B cell (primary cell): ENCODE measurements around the gene DMXL2. TPM values are rescaled to one million over a fixed set of nuclear protein-coding genes. Genes with fewer than 3 reads are reported as not detected.

Experiments
- ATAC-seq: fragments of 200-7000 bp; cut with Tn5 transposase; one replicate; pipeline ENCODE4 v1.10.0; 2021; ENCODE audit warnings: low read depth, mild to moderate bottlenecking, moderate number of reproducible peaks, moderate library complexity
- CTCF ChIA-PET: fragments of 350-600 bp; sonication (Branson Sonifier 250); formaldehyde crosslinking; loops from one replicate; lab custom pipeline; 2021; ENCODE audit warnings: antibody characterized with exemption, inconsistent platforms; lab: Charles Lee
- POLR2A ChIA-PET: fragments of 350-600 bp; sonication (Branson Sonifier 250); formaldehyde crosslinking; loops from one replicate; lab custom pipeline; 2021; ENCODE audit warnings: antibody characterized with exemption; lab: Charles Lee
- DNase-seq: peaks from one replicate; pipeline ENCODE4 v3.0.0; 2013
- H2AFZ ChIP-seq: 2 replicates; pipeline ENCODE4 v1.6.1; 2012; ENCODE audit warnings: mild to moderate bottlenecking, low read depth, low read length; ENCODE audit not compliant: insufficient read depth, poor library complexity, severe bottlenecking
- H3K27ac ChIP-seq, 2 donors: 1 replicate in 1 of 2; 2 replicates in 1 of 2; pipeline ENCODE4 v1.5.1; 2012 to 2013; ENCODE audit warnings: low read length in 2 of 2, mild to moderate bottlenecking in 2 of 2, moderate library complexity in 1 of 2
- H3K27me3 ChIP-seq, 4 experiments: fragments of 200-600 bp in 1 of 4; sonication (generic) in 1 of 4; replicated peaks in 1 of 4; 1 replicate in 2 of 4; 2 replicates in 2 of 4; pipeline versions ENCODE4 v1.6.1 to v1.7.0; 2013 to 2016; ENCODE audit warnings: low read length in 3 of 4, mild to moderate bottlenecking in 2 of 4, mixed read lengths in 1 of 4, moderate library complexity in 1 of 4; ENCODE audit not compliant: insufficient read depth in 4 of 4, control insufficient read depth in 3 of 4; ENCODE audit errors: control extremely low read depth in 1 of 4
- H3K36me3 ChIP-seq, 2 experiments: replicated peaks in 1 of 2; 1 replicate in 1 of 2; 2 replicates in 1 of 2; pipeline versions ENCODE4 v1.6.1 to v1.7.1; 2013; ENCODE audit warnings: low read length in 1 of 2; ENCODE audit not compliant: insufficient read depth in 2 of 2, control insufficient read depth in 1 of 2; ENCODE audit errors: control extremely low read depth in 1 of 2, extremely low read depth in 1 of 2
- H3K4me1 ChIP-seq, 2 donors: fragments of 200-600 bp in 1 of 2; sonication (generic) in 1 of 2; 1 replicate in 1 of 2; 2 replicates in 1 of 2; pipeline versions ENCODE4 v1.5.1 to v1.6.1; 2013 to 2017; ENCODE audit warnings: low read length in 2 of 2; ENCODE audit not compliant: control insufficient read depth in 2 of 2, insufficient read depth in 2 of 2
- H3K4me2 ChIP-seq: replicated peaks from 2 replicates; pipeline ENCODE3; 2012; ENCODE audit warnings: mild to moderate bottlenecking, low read depth, low read length; ENCODE audit not compliant: poor library complexity, severe bottlenecking
- H3K4me3 ChIP-seq, 5 experiments: fragments of 200-600 bp in 1 of 5; sonication (generic) in 1 of 5; 1 replicate in 3 of 5; 2 replicates in 2 of 5; pipeline versions ENCODE4 v1.5.1 to v1.7.0; 2011 to 2016; ENCODE audit warnings: low read length in 4 of 5, mild to moderate bottlenecking in 4 of 5, low read depth in 2 of 5, control low read depth in 1 of 5, moderate library complexity in 1 of 5; ENCODE audit not compliant: insufficient read depth in 1 of 5; ENCODE audit errors: control extremely low read depth in 1 of 5, extremely low read depth in 1 of 5
- H3K79me2 ChIP-seq: fragments of 200-600 bp; sonication (generic); one replicate; pipeline ENCODE4 v1.6.0; 2016; ENCODE audit warnings: low read length; ENCODE audit not compliant: control insufficient read depth, insufficient read depth
- H3K9ac ChIP-seq: fragments of 200-600 bp; sonication (generic); 2 replicates; pipeline ENCODE4 v1.6.1; 2017; ENCODE audit warnings: mild to moderate bottlenecking, low read length, moderate library complexity
- H3K9me3 ChIP-seq, 3 donors: one replicate each; pipeline versions ENCODE4 v1.6.1 to v1.7.1; 2013; ENCODE audit warnings: low read length in 2 of 3; ENCODE audit not compliant: control insufficient read depth in 2 of 3, insufficient read depth in 1 of 3; ENCODE audit errors: control extremely low read depth in 1 of 3
- H4K20me1 ChIP-seq: 2 replicates; pipeline ENCODE4 v1.6.0; 2012; ENCODE audit warnings: mild to moderate bottlenecking, low read length; ENCODE audit not compliant: insufficient read depth, control insufficient read depth, poor library complexity, severe bottlenecking
- H3K27ac Mint-ChIP-seq: one replicate; pipeline ENCODE4 v1.8.0; 2021; ENCODE audit warnings: mixed read lengths
- H3K27me3 Mint-ChIP-seq: one replicate; pipeline ENCODE4 v1.8.0; 2021; ENCODE audit warnings: mixed read lengths
- H3K4me1 Mint-ChIP-seq: one replicate; pipeline ENCODE4 v1.8.0; 2021; ENCODE audit warnings: mixed read lengths
- H3K4me3 Mint-ChIP-seq: one replicate; pipeline ENCODE4 v1.8.0; 2021; ENCODE audit warnings: mixed read lengths
- H3K9me3 Mint-ChIP-seq: one replicate; pipeline ENCODE4 v1.8.0; 2022; ENCODE audit warnings: mixed read lengths; ENCODE audit not compliant: insufficient read depth
- CTCF ChIP-seq: fragments of 200-600 bp; IDR thresholded peaks from one replicate; pipeline ENCODE4 v1.8.0; 2022; ENCODE audit warnings: antibody characterized with exemption, mild to moderate bottlenecking
- EZH2 ChIP-seq: IDR thresholded peaks from 2 replicates; pipeline ENCODE4 v1.6.1; 2012; ENCODE audit warnings: borderline replicate concordance, low read depth, mild to moderate bottlenecking, moderate library complexity, low read length; ENCODE audit not compliant: insufficient read depth, poor library complexity, severe bottlenecking
- whole genome bisulfite sequencing: methylation state at CpG from one replicate; pipeline ENCODE4 v1.1.5; 2013; ENCODE audit warnings: missing lambda C conversion rate; ENCODE audit not compliant: insufficient coverage; 5-methylcytosine and 5-hydroxymethylcytosine counted together
- intact Hi-C: fragments of 100-400 bp; cut with micrococcal nuclease; formaldehyde crosslinking; loops from one replicate; pipeline ENCODE4 v1.10.0; 2022
- polyA plus RNA-seq: library from polyadenylated mRNA; depleted of rRNA; stranded (reverse); fragments of >200 nt; gene quantifications from 2 replicates; pipeline ENCODE4 v1.2.3, GENCODE V29; 2012
- total RNA-seq, 2 donors: library from RNA; stranded (reverse); fragments of 120-200 nt in 1 of 2; gene quantifications; 1 replicate in 1 of 2; 2 replicates in 1 of 2; pipeline versions ENCODE4 v1.2.3 to v1.2.4, GENCODE V29; 2013 to 2022

Gene DMXL2
- total and polyA plus RNA-seq, 2 donors (not counting 1 experiment from before 2014, with no cell fraction given): 1.4 to 5.6 TPM

- H3K4me3 Mint-ChIP-seq: no peak overlapping the region
- no peak overlapping the region for H3K27ac ChIP-seq
- peaks cover 0 to 9% (median 0%) of the 10 kb centered on the region in 3 donors for H3K9me3 ChIP-seq
- H4K20me1 ChIP-seq: no peaks in the 10 kb centered on the region
- H3K27me3 ChIP-seq: no peaks in the 10 kb centered on the region
- POLR2A ChIA-PET: no interaction called here
- no peak for DNase-seq
- H3K9me3 Mint-ChIP-seq: peaks cover 2% of the 10 kb centered on the region
- intact Hi-C loops: no loop called here
- H3K4me3 ChIP-seq: no peak overlapping the region
- no peaks in the 10 kb centered on the region for H3K79me2 ChIP-seq
- H3K27me3 Mint-ChIP-seq: peaks cover 8% of the 10 kb centered on the region
- no peak for ATAC-seq
- H3K27ac Mint-ChIP-seq: no peak overlapping the region
- H3K4me2 ChIP-seq: no peak overlapping the region
- no peaks in the 10 kb centered on the region for H3K4me1 ChIP-seq
- no peak overlapping the region for H3K9ac ChIP-seq
- H3K4me1 Mint-ChIP-seq: no peaks in the 10 kb centered on the region
- no peak for TF ChIP-seq CTCF
- no peak for TF ChIP-seq EZH2
- H3K36me3 ChIP-seq: no peaks in the 10 kb centered on the region
- WGBS: 100% methylated on average over 2 of the region's 3 CpGs
- CTCF ChIA-PET: no interaction called here
- no peak overlapping the region for H2AFZ ChIP-seq
Observed at GRCh38 chr15:51588966-51589365, 33.6 kb downstream of the DMXL2 start.

GRCh38 chr15:51585986-51586385 lies 36.6 kb downstream of the DMXL2 start:
- TF ChIP-seq CTCF: no peak
- TF ChIP-seq EZH2: no peak

More at GRCh38 chr15:51585986-51586385, 36.6 kb downstream of the DMXL2 start:
- H3K9me3 ChIP-seq: peaks cover 0 to 3% (median 0%) of the 10 kb centered on the region in 3 donors
- DNase-seq (no peak), ATAC-seq (no peak)
- H3K4me2 ChIP-seq: no peak overlapping the region
- no peaks in the 10 kb centered on the region for H3K4me1 Mint-ChIP-seq
- no peak overlapping the region for H3K9ac ChIP-seq
- POLR2A ChIA-PET: no interaction called here
- H3K4me3 Mint-ChIP-seq: no peak overlapping the region
- H3K4me1 ChIP-seq: no peaks in the 10 kb centered on the region
- WGBS: no CpG with 5 or more reads among the region's 5 CpGs
- no peak overlapping the region for H3K4me3 ChIP-seq
- CTCF ChIA-PET: no interaction called here
- H3K9me3 Mint-ChIP-seq: peaks cover 6% of the 10 kb centered on the region
- H3K27ac ChIP-seq: no peak overlapping the region
- no peaks in the 10 kb centered on the region for H3K36me3 ChIP-seq
- H2AFZ ChIP-seq: no peak overlapping the region
- H3K27ac Mint-ChIP-seq: no peak overlapping the region
- intact Hi-C loops: no loop called here
- H3K27me3 ChIP-seq: no peaks in the 10 kb centered on the region
- H3K27me3 Mint-ChIP-seq: peaks cover 8% of the 10 kb centered on the region
- no peaks in the 10 kb centered on the region for H3K79me2 ChIP-seq
- H4K20me1 ChIP-seq: no peaks in the 10 kb centered on the region
